Fibroblast of villous mesenchyme (primary cell): Measurements from ENCODE around the gene M6PR. TPM values are rescaled to one million over a fixed set of nuclear protein-coding genes. Genes with fewer than 3 reads are reported as not detected.

Experiments used
- DNase-seq: peaks from one replicate; pipeline ENCODE4 v3.0.0-alpha.2; 2010; ENCODE audit warnings: low read depth
- H3K4me3 ChIP-seq: 2 replicates; pipeline ENCODE4 v1.5.1; 2011; ENCODE audit warnings: low read depth, mild to moderate bottlenecking, low read length
- CTCF ChIP-seq: IDR thresholded peaks from 2 replicates; pipeline ENCODE4 v1.5.1; 2012; ENCODE audit warnings: low read depth, mild to moderate bottlenecking, low read length; ENCODE audit not compliant: insufficient read depth
- total RNA-seq: library from RNA; depleted of rRNA; stranded (reverse); fragments of >200 nt; gene quantifications from 2 replicates; pipeline ENCODE4 v1.2.3, GENCODE V29; 2012

Gene M6PR
- total RNA-seq, 1 donor = 215 TPM

- no peak overlapping the region for H3K4me3 ChIP-seq
- no peak for TF ChIP-seq CTCF
- no peak for DNase-seq
Observed at GRCh38 chr12:8968761-8969160, 19.3 kb upstream of the M6PR start.

- no peak for TF ChIP-seq CTCF
- H3K4me3 ChIP-seq = no peak overlapping the region
- no peak for DNase-seq
Observed at GRCh38 chr12:8960176-8960575, 10.7 kb upstream of the M6PR start.

- no peak for DNase-seq
- H3K4me3 ChIP-seq = no peak overlapping the region
- TF ChIP-seq CTCF = no peak
Observed at GRCh38 chr12:8958066-8958465, 8.6 kb upstream of the M6PR start.

- H3K4me3 ChIP-seq = no peak overlapping the region
- no peak for TF ChIP-seq CTCF
- no peak for DNase-seq
Observed at GRCh38 chr12:8957561-8957960, 8.1 kb upstream of the M6PR start.

- H3K4me3 ChIP-seq = no peak overlapping the region
- no peak for DNase-seq
- no peak for TF ChIP-seq CTCF
Observed at GRCh38 chr12:8956772-8957171, 7.3 kb upstream of the M6PR start.

- no peak overlapping the region for H3K4me3 ChIP-seq
- DNase-seq = no peak
- no peak for TF ChIP-seq CTCF
Observed at GRCh38 chr12:8956073-8956472, 6.6 kb upstream of the M6PR start.

GRCh38 chr12:8953773-8954402 lies 4.4 kb upstream of the M6PR start:
- no peak for TF ChIP-seq CTCF
- H3K4me3 ChIP-seq = no peak overlapping the region
- DNase-seq = no peak
